Measurements from ENCODE around the gene MIER1. TPM values are rescaled to one million over a fixed set of nuclear protein-coding genes. Genes with fewer than 3 reads are reported as not detected.

MIER1 gene
- polyA plus RNA-seq, 3 donors, result 14.0 to 28.0 (median 21.9) TPM

DNA sequence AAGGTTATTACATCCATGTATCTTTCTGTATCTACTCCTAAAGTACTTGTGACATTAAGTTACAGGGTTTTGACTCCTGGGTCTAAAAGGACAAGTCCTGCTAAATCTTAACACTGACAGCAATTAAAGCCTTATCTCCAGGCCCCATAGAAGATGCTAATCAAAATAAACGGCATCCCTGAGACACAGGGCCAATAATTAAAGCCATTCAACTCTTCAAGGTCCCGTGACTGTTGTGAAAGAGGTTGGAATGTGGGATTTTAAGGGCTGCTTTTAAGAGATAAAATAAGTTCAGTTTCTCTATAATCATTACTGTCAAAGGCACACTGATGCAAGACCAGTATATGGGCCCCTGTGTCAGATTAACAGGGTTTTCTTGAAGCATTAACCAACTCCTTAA, 8.5 kb upstream of the MIER1 start:
- WGBS (ENCODE audit: insufficient coverage), result no CpG with 5 or more reads among the region's 2 CpGs
- H3K36me3 ChIP-seq (replicated peaks in 1 of 2; ENCODE audit: control insufficient read depth in 1 of 2, insufficient read depth in 2 of 2, low read length in 2 of 2), result no peaks in the 10 kb centered on the region
- no peak overlapping the region for H3K4me3 Mint-ChIP-seq
- H3K27ac ChIP-seq (ENCODE audit: low read depth in 1 of 2, low read length in 2 of 2), result no peak overlapping the region
- no peaks in the 10 kb centered on the region for H4K20me1 ChIP-seq (ENCODE audit: insufficient read depth, low read length)
- no peaks in the 10 kb centered on the region for H3K79me2 ChIP-seq (ENCODE audit: insufficient read depth, low read length)
- no peak for DNase-seq
- TF ChIP-seq, protein P1, sequence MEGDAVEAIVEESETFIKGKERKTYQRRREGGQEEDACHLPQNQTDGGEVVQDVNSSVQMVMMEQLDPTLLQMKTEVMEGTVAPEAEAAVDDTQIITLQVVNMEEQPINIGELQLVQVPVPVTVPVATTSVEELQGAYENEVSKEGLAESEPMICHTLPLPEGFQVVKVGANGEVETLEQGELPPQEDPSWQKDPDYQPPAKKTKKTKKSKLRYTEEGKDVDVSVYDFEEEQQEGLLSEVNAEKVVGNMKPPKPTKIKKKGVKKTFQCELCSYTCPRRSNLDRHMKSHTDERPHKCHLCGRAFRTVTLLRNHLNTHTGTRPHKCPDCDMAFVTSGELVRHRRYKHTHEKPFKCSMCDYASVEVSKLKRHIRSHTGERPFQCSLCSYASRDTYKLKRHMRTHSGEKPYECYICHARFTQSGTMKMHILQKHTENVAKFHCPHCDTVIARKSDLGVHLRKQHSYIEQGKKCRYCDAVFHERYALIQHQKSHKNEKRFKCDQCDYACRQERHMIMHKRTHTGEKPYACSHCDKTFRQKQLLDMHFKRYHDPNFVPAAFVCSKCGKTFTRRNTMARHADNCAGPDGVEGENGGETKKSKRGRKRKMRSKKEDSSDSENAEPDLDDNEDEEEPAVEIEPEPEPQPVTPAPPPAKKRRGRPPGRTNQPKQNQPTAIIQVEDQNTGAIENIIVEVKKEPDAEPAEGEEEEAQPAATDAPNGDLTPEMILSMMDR (IDR thresholded peaks at IDR 0.05), result no peak
- H3K4me1 Mint-ChIP-seq, result no peaks in the 10 kb centered on the region
- H3K9me3 Mint-ChIP-seq, result peaks cover 0 to 14% (median 0%) of the 10 kb centered on the region in 7 donors
- no peaks in the 10 kb centered on the region for H3K27me3 ChIP-seq (ENCODE audit: control insufficient read depth in 2 of 2, insufficient read depth in 2 of 2, low read length in 2 of 2)
- H3K4me3 ChIP-seq (replicated peaks in 1 of 3; ENCODE audit: low read depth in 2 of 3, low read length in 3 of 3), result no peak overlapping the region
- no peaks in the 10 kb centered on the region for H3K4me1 ChIP-seq (ENCODE audit: control insufficient read depth in 1 of 2, insufficient read depth in 2 of 2, low read length in 2 of 2)
- no peak overlapping the region for H2AFZ ChIP-seq (ENCODE audit: insufficient read depth, low read depth, low read length, poor library complexity, severe bottlenecking)
- H3K27ac Mint-ChIP-seq, result no peak overlapping the region
- H3K36me3 Mint-ChIP-seq, result peaks cover 6 to 7% of the 10 kb centered on the region in 2 donors
- H3K9ac ChIP-seq (ENCODE audit: insufficient read depth, low read length, poor library complexity, severe bottlenecking), result no peak overlapping the region
- H3K27me3 Mint-ChIP-seq (ENCODE audit: low read depth in 3 of 3), result peaks cover 0 to 2% (median 0%) of the 10 kb centered on the region in 3 donors
- H3K4me2 ChIP-seq (replicated peaks; ENCODE audit: extremely low read depth, low read length, poor library complexity, severe bottlenecking), result no peak overlapping the region
- H3K9me3 ChIP-seq (replicated peaks in 1 of 2; ENCODE audit: control insufficient read depth in 1 of 2, insufficient read depth in 1 of 2, low read length in 2 of 2), result peaks cover 0 to 5% of the 10 kb centered on the region in 2 donors
- intact Hi-C loops (cut with micrococcal nuclease), result no loop called here

DNA sequence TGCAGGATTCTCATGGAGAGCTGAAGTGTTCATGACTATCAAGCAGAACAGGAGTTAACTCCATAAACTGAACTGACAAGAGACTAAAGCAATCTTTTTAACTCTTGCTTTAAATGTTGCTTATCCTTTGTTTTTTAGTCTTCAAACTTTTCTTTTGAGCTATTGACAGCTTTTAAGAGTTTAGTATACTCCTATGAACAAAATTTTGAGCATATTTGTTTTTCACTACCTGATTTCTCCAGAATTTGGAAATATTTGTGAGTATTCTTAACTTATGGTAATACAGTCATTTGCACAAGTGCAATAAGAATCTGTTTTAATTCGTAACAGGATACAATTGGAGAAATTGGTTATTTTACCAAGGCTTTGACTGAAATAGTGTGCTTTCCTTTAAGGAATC, 7.3 kb upstream of the MIER1 start:
- WGBS (ENCODE audit: insufficient coverage), result 100% methylated on average over 1 of the region's 1 CpG
- DNase-seq, result no peak
- Mint-ChIP-seq H3K36me3 (peaks cover 6 to 7% of the 10 kb centered on the region in 2 donors), H3K4me1 (no peaks in the 10 kb centered on the region), H3K9me3 (peaks cover 0 to 14% (median 0%) of the 10 kb centered on the region in 7 donors), H3K27me3 (ENCODE audit: low read depth in 3 of 3) (peaks cover 0 to 2% (median 0%) of the 10 kb centered on the region in 3 donors), H3K4me3 (no peak overlapping the region), H3K27ac (no peak overlapping the region)
- Histone ChIP-seq H3K27ac (ENCODE audit: low read depth in 1 of 2, low read length in 2 of 2) (no peak overlapping the region), H3K4me3 (replicated peaks in 1 of 3; ENCODE audit: low read depth in 2 of 3, low read length in 3 of 3) (no peak overlapping the region), H3K9ac (ENCODE audit: insufficient read depth, low read length, poor library complexity, severe bottlenecking) (no peak overlapping the region), H4K20me1 (ENCODE audit: insufficient read depth, low read length) (no peaks in the 10 kb centered on the region), H3K79me2 (ENCODE audit: insufficient read depth, low read length) (no peaks in the 10 kb centered on the region), H3K9me3 (replicated peaks in 1 of 2; ENCODE audit: control insufficient read depth in 1 of 2, insufficient read depth in 1 of 2, low read length in 2 of 2) (peaks cover 0 to 5% of the 10 kb centered on the region in 2 donors), H3K36me3 (replicated peaks in 1 of 2; ENCODE audit: control insufficient read depth in 1 of 2, insufficient read depth in 2 of 2, low read length in 2 of 2) (no peaks in the 10 kb centered on the region), H2AFZ (ENCODE audit: insufficient read depth, low read depth, low read length, poor library complexity, severe bottlenecking) (no peak overlapping the region), H3K27me3 (ENCODE audit: control insufficient read depth in 2 of 2, insufficient read depth in 2 of 2, low read length in 2 of 2) (no peaks in the 10 kb centered on the region), H3K4me2 (replicated peaks; ENCODE audit: extremely low read depth, low read length, poor library complexity, severe bottlenecking) (no peak overlapping the region), H3K4me1 (ENCODE audit: control insufficient read depth in 1 of 2, insufficient read depth in 2 of 2, low read length in 2 of 2) (no peaks in the 10 kb centered on the region)
- intact Hi-C loops (cut with micrococcal nuclease), result no loop called here
- TF ChIP-seq, protein P1 (IDR thresholded peaks at IDR 0.05), result no peak

Data from CD14-positive monocyte (primary cell).